H1 (cell line): ENCODE measurements around the gene RASSF10.

Experiments
- CHD2 ChIP-seq: IDR thresholded peaks from 2 replicates; pipeline ENCODE4 v1.6.1; 2012; ENCODE audit warnings: low read length, improper control_type of control experiment
- CTCF ChIP-seq, 3 experiments: IDR thresholded peaks; 1 replicate in 2 of 3; 2 replicates in 1 of 3; pipeline versions ENCODE4 v1.5.1 to v1.6.1; 2011; ENCODE audit warnings: low read length in 3 of 3, mild to moderate bottlenecking in 3 of 3, inconsistent platforms in 2 of 3, low read depth in 1 of 3, moderate library complexity in 1 of 3; ENCODE audit not compliant: insufficient read depth in 1 of 3; ENCODE audit errors: control extremely low read depth in 1 of 3
- JUND ChIP-seq: IDR thresholded peaks from 2 replicates; pipeline ENCODE4 v1.6.1; 2011; ENCODE audit warnings: mild to moderate bottlenecking, improper control_type of control experiment, low read length
- SP1 ChIP-seq: IDR thresholded peaks from 2 replicates; pipeline ENCODE4 v1.6.1; 2011; ENCODE audit warnings: low read depth, low read length
- TF ChIP-seq, protein P1 (sequence below): fragments of 300-600 bp; sonication (generic); IDR thresholded peaks from 2 replicates; pipeline ENCODE4 v1.7.1; 2012; ENCODE audit warnings: low read length, moderate library complexity, mild to moderate bottlenecking, inconsistent platforms; ENCODE audit not compliant: insufficient replicate concordance

- TF ChIP-seq JUND (no peak), SP1 (no peak), CTCF (IDR thresholded peaks at IDR 0.05; ENCODE audit: control extremely low read depth in 1 of 3, insufficient read depth in 1 of 3, low read depth in 1 of 3, low read length in 3 of 3) (no peak), CHD2 (no peak)
- TF ChIP-seq, protein P1, sequence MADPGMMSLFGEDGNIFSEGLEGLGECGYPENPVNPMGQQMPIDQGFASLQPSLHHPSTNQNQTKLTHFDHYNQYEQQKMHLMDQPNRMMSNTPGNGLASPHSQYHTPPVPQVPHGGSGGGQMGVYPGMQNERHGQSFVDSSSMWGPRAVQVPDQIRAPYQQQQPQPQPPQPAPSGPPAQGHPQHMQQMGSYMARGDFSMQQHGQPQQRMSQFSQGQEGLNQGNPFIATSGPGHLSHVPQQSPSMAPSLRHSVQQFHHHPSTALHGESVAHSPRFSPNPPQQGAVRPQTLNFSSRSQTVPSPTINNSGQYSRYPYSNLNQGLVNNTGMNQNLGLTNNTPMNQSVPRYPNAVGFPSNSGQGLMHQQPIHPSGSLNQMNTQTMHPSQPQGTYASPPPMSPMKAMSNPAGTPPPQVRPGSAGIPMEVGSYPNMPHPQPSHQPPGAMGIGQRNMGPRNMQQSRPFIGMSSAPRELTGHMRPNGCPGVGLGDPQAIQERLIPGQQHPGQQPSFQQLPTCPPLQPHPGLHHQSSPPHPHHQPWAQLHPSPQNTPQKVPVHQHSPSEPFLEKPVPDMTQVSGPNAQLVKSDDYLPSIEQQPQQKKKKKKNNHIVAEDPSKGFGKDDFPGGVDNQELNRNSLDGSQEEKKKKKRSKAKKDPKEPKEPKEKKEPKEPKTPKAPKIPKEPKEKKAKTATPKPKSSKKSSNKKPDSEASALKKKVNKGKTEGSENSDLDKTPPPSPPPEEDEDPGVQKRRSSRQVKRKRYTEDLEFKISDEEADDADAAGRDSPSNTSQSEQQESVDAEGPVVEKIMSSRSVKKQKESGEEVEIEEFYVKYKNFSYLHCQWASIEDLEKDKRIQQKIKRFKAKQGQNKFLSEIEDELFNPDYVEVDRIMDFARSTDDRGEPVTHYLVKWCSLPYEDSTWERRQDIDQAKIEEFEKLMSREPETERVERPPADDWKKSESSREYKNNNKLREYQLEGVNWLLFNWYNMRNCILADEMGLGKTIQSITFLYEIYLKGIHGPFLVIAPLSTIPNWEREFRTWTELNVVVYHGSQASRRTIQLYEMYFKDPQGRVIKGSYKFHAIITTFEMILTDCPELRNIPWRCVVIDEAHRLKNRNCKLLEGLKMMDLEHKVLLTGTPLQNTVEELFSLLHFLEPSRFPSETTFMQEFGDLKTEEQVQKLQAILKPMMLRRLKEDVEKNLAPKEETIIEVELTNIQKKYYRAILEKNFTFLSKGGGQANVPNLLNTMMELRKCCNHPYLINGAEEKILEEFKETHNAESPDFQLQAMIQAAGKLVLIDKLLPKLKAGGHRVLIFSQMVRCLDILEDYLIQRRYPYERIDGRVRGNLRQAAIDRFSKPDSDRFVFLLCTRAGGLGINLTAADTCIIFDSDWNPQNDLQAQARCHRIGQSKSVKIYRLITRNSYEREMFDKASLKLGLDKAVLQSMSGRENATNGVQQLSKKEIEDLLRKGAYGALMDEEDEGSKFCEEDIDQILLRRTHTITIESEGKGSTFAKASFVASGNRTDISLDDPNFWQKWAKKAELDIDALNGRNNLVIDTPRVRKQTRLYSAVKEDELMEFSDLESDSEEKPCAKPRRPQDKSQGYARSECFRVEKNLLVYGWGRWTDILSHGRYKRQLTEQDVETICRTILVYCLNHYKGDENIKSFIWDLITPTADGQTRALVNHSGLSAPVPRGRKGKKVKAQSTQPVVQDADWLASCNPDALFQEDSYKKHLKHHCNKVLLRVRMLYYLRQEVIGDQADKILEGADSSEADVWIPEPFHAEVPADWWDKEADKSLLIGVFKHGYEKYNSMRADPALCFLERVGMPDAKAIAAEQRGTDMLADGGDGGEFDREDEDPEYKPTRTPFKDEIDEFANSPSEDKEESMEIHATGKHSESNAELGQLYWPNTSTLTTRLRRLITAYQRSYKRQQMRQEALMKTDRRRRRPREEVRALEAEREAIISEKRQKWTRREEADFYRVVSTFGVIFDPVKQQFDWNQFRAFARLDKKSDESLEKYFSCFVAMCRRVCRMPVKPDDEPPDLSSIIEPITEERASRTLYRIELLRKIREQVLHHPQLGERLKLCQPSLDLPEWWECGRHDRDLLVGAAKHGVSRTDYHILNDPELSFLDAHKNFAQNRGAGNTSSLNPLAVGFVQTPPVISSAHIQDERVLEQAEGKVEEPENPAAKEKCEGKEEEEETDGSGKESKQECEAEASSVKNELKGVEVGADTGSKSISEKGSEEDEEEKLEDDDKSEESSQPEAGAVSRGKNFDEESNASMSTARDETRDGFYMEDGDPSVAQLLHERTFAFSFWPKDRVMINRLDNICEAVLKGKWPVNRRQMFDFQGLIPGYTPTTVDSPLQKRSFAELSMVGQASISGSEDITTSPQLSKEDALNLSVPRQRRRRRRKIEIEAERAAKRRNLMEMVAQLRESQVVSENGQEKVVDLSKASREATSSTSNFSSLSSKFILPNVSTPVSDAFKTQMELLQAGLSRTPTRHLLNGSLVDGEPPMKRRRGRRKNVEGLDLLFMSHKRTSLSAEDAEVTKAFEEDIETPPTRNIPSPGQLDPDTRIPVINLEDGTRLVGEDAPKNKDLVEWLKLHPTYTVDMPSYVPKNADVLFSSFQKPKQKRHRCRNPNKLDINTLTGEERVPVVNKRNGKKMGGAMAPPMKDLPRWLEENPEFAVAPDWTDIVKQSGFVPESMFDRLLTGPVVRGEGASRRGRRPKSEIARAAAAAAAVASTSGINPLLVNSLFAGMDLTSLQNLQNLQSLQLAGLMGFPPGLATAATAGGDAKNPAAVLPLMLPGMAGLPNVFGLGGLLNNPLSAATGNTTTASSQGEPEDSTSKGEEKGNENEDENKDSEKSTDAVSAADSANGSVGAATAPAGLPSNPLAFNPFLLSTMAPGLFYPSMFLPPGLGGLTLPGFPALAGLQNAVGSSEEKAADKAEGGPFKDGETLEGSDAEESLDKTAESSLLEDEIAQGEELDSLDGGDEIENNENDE = no peak
Measured at GRCh38 chr11:12986194-12986898, 22.8 kb upstream of the RASSF10 start.
